DOHH2 (cell line): ENCODE data around the gene CABLES1.

Source experiments
- H3F3A ChIP-seq: fragments of 200-600 bp; sonication (generic), shearing (Covaris generic); 2 replicates; pipeline ENCODE4 v1.6.0; 2016; ENCODE audit warnings: antibody characterized with exemption, mild to moderate bottlenecking; ENCODE audit not compliant: control insufficient read depth, insufficient read depth
- H3K27ac ChIP-seq: fragments of 200-600 bp; sonication (generic); 2 replicates; pipeline ENCODE4 v1.5.1; 2014; ENCODE audit warnings: low read depth, mild to moderate bottlenecking, low read length, moderate library complexity
- H3K27me3 ChIP-seq: fragments of 200-600 bp; sonication (generic); 2 replicates; pipeline ENCODE4 v1.6.1; 2014; ENCODE audit warnings: mild to moderate bottlenecking, low read length, mixed read lengths; ENCODE audit not compliant: control insufficient read depth
- H3K36me3 ChIP-seq: fragments of 200-600 bp; sonication (generic); 2 replicates; pipeline ENCODE4 v1.6.1; 2014; ENCODE audit warnings: mild to moderate bottlenecking, low read length, moderate library complexity, mixed read lengths; ENCODE audit not compliant: control insufficient read depth
- H3K4me1 ChIP-seq: fragments of 200-600 bp; sonication (generic); 2 replicates; pipeline ENCODE4 v1.6.1; 2014; ENCODE audit warnings: mild to moderate bottlenecking, low read length, mixed read lengths; ENCODE audit not compliant: control insufficient read depth
- H3K4me2 ChIP-seq: fragments of 200-600 bp; sonication (generic); 2 replicates; pipeline ENCODE4 v1.6.0; 2014; ENCODE audit warnings: mild to moderate bottlenecking, low read length, moderate library complexity
- H3K4me3 ChIP-seq: fragments of 200-600 bp; sonication (generic); 2 replicates; pipeline ENCODE4 v1.5.1; 2014; ENCODE audit warnings: mild to moderate bottlenecking, low read length, mixed read lengths
- H3K79me2 ChIP-seq: fragments of 200-600 bp; sonication (generic); 2 replicates; pipeline ENCODE4 v1.6.1; 2014; ENCODE audit warnings: mild to moderate bottlenecking, low read length, mixed read lengths; ENCODE audit not compliant: control insufficient read depth
- H3K9me2 ChIP-seq: fragments of 200-600 bp; sonication (generic); replicated peaks from 2 replicates; pipeline ENCODE4 v1.6.1; 2014; ENCODE audit warnings: mild to moderate bottlenecking, low read length, mixed read lengths; ENCODE audit not compliant: control insufficient read depth
- H3K9me3 ChIP-seq: fragments of 200-600 bp; sonication (generic); 2 replicates; pipeline ENCODE4 v1.6.1; 2014; ENCODE audit warnings: antibody characterized with exemption, low read length, mixed read lengths; ENCODE audit not compliant: control insufficient read depth, insufficient read depth
- H4K20me1 ChIP-seq: fragments of 200-600 bp; sonication (generic); 2 replicates; pipeline ENCODE4 v1.6.0; 2014; ENCODE audit warnings: low read depth, mild to moderate bottlenecking, antibody characterized with exemption, low read length, moderate library complexity; ENCODE audit not compliant: control insufficient read depth, insufficient read depth
- CTCF ChIP-seq: fragments of 200-600 bp; sonication (generic); IDR thresholded peaks from one replicate; pipeline ENCODE4 v1.5.1; 2014; ENCODE audit warnings: antibody characterized with exemption, mild to moderate bottlenecking, low read depth, low read length; ENCODE audit not compliant: poor library complexity, severe bottlenecking
- EZH2phosphoT487 ChIP-seq: fragments of 200-600 bp; sonication (generic); IDR thresholded peaks from 2 replicates; pipeline ENCODE4 v1.6.1; 2017; ENCODE audit warnings: borderline replicate concordance, mild to moderate bottlenecking, antibody characterized with exemption, low read length, moderate library complexity, mixed read lengths

CABLES1 gene

GRCh38 chr18:23274638-23275482 is 139.6 kb downstream of the CABLES1 start:
- no peak overlapping the region for H3K4me3 ChIP-seq
- H3K27me3 ChIP-seq, result no peaks in the 10 kb centered on the region
- peaks cover 18% of the 10 kb centered on the region for H3K9me3 ChIP-seq
- no peaks in the 10 kb centered on the region for H4K20me1 ChIP-seq
- no peaks in the 10 kb centered on the region for H3K9me2 ChIP-seq
- H3K27ac ChIP-seq, result no peak overlapping the region
- H3K4me1 ChIP-seq, result no peaks in the 10 kb centered on the region
- H3K79me2 ChIP-seq, result no peaks in the 10 kb centered on the region
- TF ChIP-seq CTCF (no peak), EZH2phosphoT487 (no peak)
- no peak overlapping the region for H3K4me2 ChIP-seq
- H3K36me3 ChIP-seq, result no peaks in the 10 kb centered on the region
- no peaks in the 10 kb centered on the region for H3F3A ChIP-seq

- H3F3A ChIP-seq, result no peaks in the 10 kb centered on the region
- H3K4me1 ChIP-seq, result no peaks in the 10 kb centered on the region
- no peak for TF ChIP-seq EZH2phosphoT487
- TF ChIP-seq CTCF, result no peak
- H3K4me3 ChIP-seq, result no peak overlapping the region
- H3K9me3 ChIP-seq, result peaks cover 5% of the 10 kb centered on the region; the same call in 1 of the 2 replicates
- H3K79me2 ChIP-seq, result no peaks in the 10 kb centered on the region
- no peaks in the 10 kb centered on the region for H3K27me3 ChIP-seq
- H3K36me3 ChIP-seq, result no peaks in the 10 kb centered on the region
- no peaks in the 10 kb centered on the region for H3K9me2 ChIP-seq
- no peak overlapping the region for H3K27ac ChIP-seq
- no peak overlapping the region for H3K4me2 ChIP-seq
- no peaks in the 10 kb centered on the region for H4K20me1 ChIP-seq
Observed at GRCh38 chr18:23276451-23276850, 141.2 kb downstream of the CABLES1 start.

- H3K9me3 ChIP-seq, result peaks cover 4% of the 10 kb centered on the region; the same call in 1 of the 2 replicates
- no peaks in the 10 kb centered on the region for H3F3A ChIP-seq
- TF ChIP-seq CTCF (no peak), EZH2phosphoT487 (no peak)
- H3K4me1 ChIP-seq, result peaks cover 5% of the 10 kb centered on the region; the same call in 1 of the 2 replicates
- no peaks in the 10 kb centered on the region for H3K79me2 ChIP-seq
- H3K27ac ChIP-seq, result no peak overlapping the region
- H3K9me2 ChIP-seq, result no peaks in the 10 kb centered on the region
- H3K4me2 ChIP-seq, result no peak overlapping the region
- no peaks in the 10 kb centered on the region for H4K20me1 ChIP-seq
- no peaks in the 10 kb centered on the region for H3K36me3 ChIP-seq
- no peak overlapping the region for H3K4me3 ChIP-seq
- H3K27me3 ChIP-seq, result no peaks in the 10 kb centered on the region
Observed at GRCh38 chr18:23277399-23277798, 142.1 kb downstream of the CABLES1 start.
